Ovary (tissue), 3 donors: ENCODE data around the gene ZFHX2.

ENCODE experiments used
- EP300 ChIP-seq: sonication (generic); formaldehyde crosslinking; IDR thresholded peaks from one replicate; pipeline ENCODE4 v1.6.1; 2017; ENCODE audit warnings: antibody characterized with exemption
- POLR2A ChIP-seq: fragments of 450-650 bp; IDR thresholded peaks from one replicate; pipeline ENCODE4 v1.6.1; 2017; ENCODE audit warnings: antibody characterized with exemption, mild to moderate bottlenecking, moderate library complexity
- TF ChIP-seq, protein P1 (sequence below), 3 donors: fragments of 450-650 bp in 2 of 3; fragments of 200-600 bp in 1 of 3; IDR thresholded peaks; one replicate each; pipeline versions ENCODE4 v1.5.1 to v1.8.0; 2016 to 2022; ENCODE audit warnings: antibody characterized with exemption in 3 of 3, mild to moderate bottlenecking in 1 of 3
- donor health status: DM: no; HTN: no; CAD: no.

DNA sequence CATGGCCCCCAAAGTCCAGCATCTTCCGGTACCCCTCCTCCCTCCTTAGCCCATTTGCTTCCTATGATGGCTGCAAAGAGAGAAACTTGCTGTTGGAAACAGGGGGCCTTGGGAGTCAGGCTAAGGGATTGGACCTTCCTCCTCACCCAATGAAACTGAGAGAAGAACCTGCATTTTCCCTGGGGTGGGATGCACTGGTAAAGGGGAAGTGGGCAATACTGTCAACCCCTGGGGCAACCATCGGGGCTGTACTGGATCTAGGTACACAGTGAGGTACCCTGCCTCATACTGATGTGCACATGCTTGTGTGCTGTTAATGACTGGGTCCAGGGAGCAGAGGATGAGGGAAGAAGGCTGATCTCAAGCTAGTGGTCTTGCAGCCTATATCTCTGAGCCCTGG, 38.0 kb upstream of the ZFHX2 start:
- TF ChIP-seq, protein P1, sequence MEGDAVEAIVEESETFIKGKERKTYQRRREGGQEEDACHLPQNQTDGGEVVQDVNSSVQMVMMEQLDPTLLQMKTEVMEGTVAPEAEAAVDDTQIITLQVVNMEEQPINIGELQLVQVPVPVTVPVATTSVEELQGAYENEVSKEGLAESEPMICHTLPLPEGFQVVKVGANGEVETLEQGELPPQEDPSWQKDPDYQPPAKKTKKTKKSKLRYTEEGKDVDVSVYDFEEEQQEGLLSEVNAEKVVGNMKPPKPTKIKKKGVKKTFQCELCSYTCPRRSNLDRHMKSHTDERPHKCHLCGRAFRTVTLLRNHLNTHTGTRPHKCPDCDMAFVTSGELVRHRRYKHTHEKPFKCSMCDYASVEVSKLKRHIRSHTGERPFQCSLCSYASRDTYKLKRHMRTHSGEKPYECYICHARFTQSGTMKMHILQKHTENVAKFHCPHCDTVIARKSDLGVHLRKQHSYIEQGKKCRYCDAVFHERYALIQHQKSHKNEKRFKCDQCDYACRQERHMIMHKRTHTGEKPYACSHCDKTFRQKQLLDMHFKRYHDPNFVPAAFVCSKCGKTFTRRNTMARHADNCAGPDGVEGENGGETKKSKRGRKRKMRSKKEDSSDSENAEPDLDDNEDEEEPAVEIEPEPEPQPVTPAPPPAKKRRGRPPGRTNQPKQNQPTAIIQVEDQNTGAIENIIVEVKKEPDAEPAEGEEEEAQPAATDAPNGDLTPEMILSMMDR (IDR thresholded peaks at IDR 0.05): no peak
- TF ChIP-seq POLR2A (no peak), EP300 (no peak)
